Right cardiac atrium (tissue), 5 donors: ENCODE results near the gene LARP6. TPM values are rescaled to one million over a fixed set of nuclear protein-coding genes. Genes with fewer than 3 reads are reported as not detected.
"Not testable (repeated sequence)": the region's sequence is repeated elsewhere in the genome, so short reads cannot be mapped to it uniquely, and the experiment has no call there.

Experiments
- ATAC-seq, 2 donors: fragments of 200-7000 bp; cut with Tn5 transposase; one replicate each; pipeline versions ENCODE4 v1.8.0 to v1.9.1; 2020; ENCODE audit warnings: moderate library complexity in 2 of 2, mild to moderate bottlenecking in 1 of 2
- DNase-seq, 3 donors: peaks; one replicate each; pipeline ENCODE4 v3.0.0-alpha.2; 2020
- H3K27ac ChIP-seq: one replicate; pipeline ENCODE4 v1.5.1; 2013; ENCODE audit warnings: mild to moderate bottlenecking, low read length, control low read depth, moderate library complexity
- H3K27me3 ChIP-seq: one replicate; pipeline ENCODE4 v1.6.1; 2013; ENCODE audit not compliant: control insufficient read depth, insufficient read depth
- H3K4me1 ChIP-seq: one replicate; pipeline ENCODE4 v1.6.1; 2013; ENCODE audit warnings: low read length; ENCODE audit not compliant: control insufficient read depth, insufficient read depth
- H3K4me3 ChIP-seq: one replicate; pipeline ENCODE4 v1.5.1; 2013; ENCODE audit warnings: low read length, control low read depth
- H3K9me3 ChIP-seq: one replicate; pipeline ENCODE4 v1.6.1; 2013; ENCODE audit warnings: low read length; ENCODE audit not compliant: control insufficient read depth
- WGBS: extraction: QIAGEN DNeasy Blood & Tissue Kit; methylation state at CpG from one replicate; pipeline ENCODE4 v1.1.7; 2013; 5-methylcytosine and 5-hydroxymethylcytosine counted together
- intact Hi-C, 4 donors: fragments of 100-400 bp; cut with DNase I; formaldehyde crosslinking; loops; one replicate each; pipeline versions ENCODE4 v1.11.0 to v1.14.0; 2022 to 2023
- polyA plus RNA-seq: library from polyadenylated mRNA; stranded (reverse); fragments of 200-250 nt; gene quantifications from one replicate; pipeline ENCODE4 v1.2.3, GENCODE V29; 2013
- total RNA-seq, 4 donors: library from RNA; stranded (reverse); fragmentation: NEBNext Ultra II Directional; extraction: Animal tissue kit (Norgen Biotek cat#: 25700); gene quantifications; one replicate each; pipeline ENCODE4 v1.2.1, GENCODE V29; 2021
- donor health status: healthy with polysubstance abuse.
- donor health status: DM: no; HTN: yes; CAD: no.
- donor health status: DM: no; HTN: no; CAD: no.
- donor health status: DM: no; HTN: yes; CAD: no; lungs with severe emphysema.
- donor health status: DM: yes; HTN: yes; CAD: no.

Gene LARP6
- total and polyA plus RNA-seq, 5 donors = 32.3 to 44.0 (median 35.6) TPM

DNA sequence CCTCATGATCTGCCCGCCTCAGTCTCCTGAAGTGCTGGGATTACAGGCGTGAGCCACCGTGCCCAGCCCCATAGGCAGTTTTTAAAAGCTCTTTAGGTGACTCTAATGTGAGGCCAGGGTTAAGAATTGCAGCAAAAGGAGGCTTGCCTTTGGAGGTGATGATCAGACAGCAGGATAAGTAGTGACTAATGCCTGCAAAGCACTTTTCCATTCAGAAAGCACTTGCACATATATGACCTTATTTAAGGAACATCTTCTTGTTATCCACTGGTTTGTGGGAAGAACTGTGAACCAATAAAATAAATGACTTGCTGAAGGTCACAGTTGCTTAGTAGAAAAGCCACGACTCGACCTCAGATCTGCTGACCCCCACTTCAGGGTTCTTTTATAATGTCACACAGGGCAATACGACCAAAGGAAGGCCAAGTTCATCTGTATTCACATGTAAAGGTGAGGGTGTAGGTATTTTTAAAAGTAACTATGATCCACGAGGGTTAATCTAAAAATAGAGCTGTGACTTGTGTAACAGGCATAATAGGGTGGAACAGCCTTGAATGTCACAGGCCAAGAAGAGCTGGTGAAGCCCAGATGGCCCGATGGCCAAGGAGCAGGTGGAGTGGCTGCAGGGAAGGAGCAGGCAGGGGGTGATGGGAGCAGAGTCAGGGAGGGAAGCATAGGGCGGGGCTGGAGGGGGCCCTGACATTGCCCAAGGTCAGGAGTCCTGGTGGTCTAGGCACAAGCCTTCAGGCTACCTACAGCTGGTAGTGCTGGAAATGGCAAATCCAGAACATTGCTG, 24.4 kb downstream of the LARP6 start:
- DNase-seq (peak in 1 of 3 donors; percentile 55), ATAC-seq (no peak)
- WGBS = 81% methylated on average over 9 of the region's 9 CpGs
- Histone ChIP-seq H3K4me3 (no peak overlapping the region), H3K27me3 (no peaks in the 10 kb centered on the region), H3K4me1 (peaks cover 5% of the 10 kb centered on the region), H3K9me3 (no peaks in the 10 kb centered on the region), H3K27ac (peak overlapping the region; percentile 12)
- intact Hi-C loops = loop anchor here (5.0 to 10.0 kb wide), 3 partner anchors 45 to 65 kb away; partner anchors contain the start of gene UACA (in 1 of the 4)

DNA sequence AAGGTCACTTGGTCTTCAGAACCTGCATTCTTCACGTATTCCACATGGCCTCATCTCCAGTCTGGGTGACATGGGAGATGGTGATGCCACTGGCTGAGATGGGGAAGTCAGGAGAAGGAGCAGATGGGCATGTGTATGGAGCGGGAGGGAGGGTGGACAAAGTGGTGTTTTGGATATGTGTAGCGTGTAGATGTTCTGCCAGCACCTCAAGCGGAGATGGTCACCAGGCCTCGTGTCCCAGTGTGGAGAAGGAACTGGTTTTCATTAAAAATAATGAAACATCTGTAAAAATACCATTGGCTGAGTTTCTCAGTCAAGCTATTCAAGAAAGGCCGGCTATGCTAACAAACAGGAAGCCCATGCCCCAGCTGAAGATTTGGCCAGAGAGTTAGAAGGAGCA, 26.2 kb downstream of the LARP6 start:
- no peaks in the 10 kb centered on the region for H3K9me3 ChIP-seq
- no peaks in the 10 kb centered on the region for H3K4me1 ChIP-seq
- H3K27me3 ChIP-seq = no peaks in the 10 kb centered on the region
- DNase-seq (no peak), ATAC-seq (no peak)
- no peak overlapping the region for H3K27ac ChIP-seq
- 84% methylated on average over 6 of the region's 6 CpGs for WGBS
- no peak overlapping the region for H3K4me3 ChIP-seq
- intact Hi-C loops = loop anchor here (5.0 to 10.0 kb wide), 3 partner anchors 47 to 63 kb away; partner anchors contain the start of gene UACA (in 1 of the 4)

GRCh38 chr15:70826634-70827033, 27.3 kb downstream of the LARP6 start:
- ATAC-seq (peak; percentile 83 to 87), DNase-seq (peak in 2 of 3 donors; percentile 66 to 79)
- Histone ChIP-seq H3K27ac (no peak overlapping the region), H3K9me3 (no peaks in the 10 kb centered on the region), H3K27me3 (no peaks in the 10 kb centered on the region), H3K4me3 (no peak overlapping the region), H3K4me1 (no peaks in the 10 kb centered on the region)
- 43% methylated on average over 3 of the region's 3 CpGs for WGBS
- intact Hi-C loops = loop anchor here (5.0 to 10.0 kb wide), 3 partner anchors 48 to 62 kb away; partner anchors contain the start of gene UACA (in 1 of the 4)

DNA sequence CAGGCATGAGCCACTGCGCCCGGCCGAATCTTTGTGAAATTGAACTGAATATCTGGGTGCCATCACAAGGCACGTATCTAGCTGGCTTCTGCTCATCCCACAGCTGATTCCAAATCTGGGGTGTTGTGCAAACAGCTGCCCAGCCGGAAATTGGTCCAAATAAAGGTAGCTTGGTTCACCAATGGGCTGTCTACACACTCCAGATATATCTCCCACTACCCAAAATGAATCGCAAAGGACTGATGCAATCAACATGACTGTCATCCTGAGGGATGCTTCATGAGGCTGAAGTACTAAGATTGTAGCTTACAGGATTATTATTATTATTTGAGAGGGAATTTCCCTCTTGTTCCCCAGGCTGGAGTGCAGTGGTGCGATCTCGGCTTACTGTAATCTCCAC, 28.1 kb downstream of the LARP6 start:
- H3K4me3 ChIP-seq = no peak overlapping the region
- ATAC-seq (no peak), DNase-seq (no peak)
- WGBS = 92% methylated on average over 8 of the region's 8 CpGs
- H3K4me1 ChIP-seq = no peaks in the 10 kb centered on the region
- H3K9me3 ChIP-seq = no peaks in the 10 kb centered on the region
- intact Hi-C loops = loop anchor here (5.0 to 10.0 kb wide), 3 partner anchors 49 to 61 kb away; partner anchors contain the start of gene UACA (in 1 of the 4)
- H3K27me3 ChIP-seq = no peaks in the 10 kb centered on the region
- H3K27ac ChIP-seq = no peak overlapping the region

DNA sequence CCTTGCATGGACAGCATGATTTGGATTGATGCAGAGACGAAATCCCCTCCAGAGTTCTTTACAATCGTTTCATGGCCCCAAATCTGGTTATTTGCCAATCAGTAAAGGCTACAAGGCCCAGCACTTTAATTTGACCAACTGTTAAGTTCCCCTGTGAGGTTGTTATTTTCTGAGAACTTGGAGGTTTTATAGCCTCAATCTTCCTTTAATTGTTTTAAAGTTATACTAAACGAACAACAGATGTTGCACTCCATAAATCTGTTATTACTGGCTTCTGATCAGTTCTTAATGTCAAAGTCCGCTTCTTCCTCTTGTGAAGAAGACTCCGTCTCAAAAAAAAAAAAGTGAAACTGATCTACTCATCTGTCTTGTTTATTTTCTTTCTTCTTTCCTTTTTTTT, 30.8 kb downstream of the LARP6 start:
- intact Hi-C loops = loop anchor here in 2 of 4 donors (5.0 to 10.0 kb wide), 3 partner anchors 52 to 58 kb away; partner anchors contain the start of gene UACA (in 1 of the 2)
- no peaks in the 10 kb centered on the region for H3K4me1 ChIP-seq
- H3K27ac ChIP-seq = no peak overlapping the region
- 55% methylated on average over 5 of the region's 5 CpGs for WGBS
- no peaks in the 10 kb centered on the region for H3K9me3 ChIP-seq
- no peak overlapping the region for H3K4me3 ChIP-seq
- H3K27me3 ChIP-seq = no peaks in the 10 kb centered on the region
- DNase-seq (no peak), ATAC-seq (no peak)

- H3K27ac ChIP-seq = no peak overlapping the region
- H3K9me3 ChIP-seq = no peaks in the 10 kb centered on the region
- ATAC-seq (no peak), DNase-seq (no peak)
- H3K27me3 ChIP-seq = no peaks in the 10 kb centered on the region
- no peaks in the 10 kb centered on the region for H3K4me1 ChIP-seq
- intact Hi-C loops = loop anchor here in 2 of 4 donors (5.0 to 10.0 kb wide), 3 partner anchors 55 to 57 kb away; partner anchors contain the start of gene UACA (in 1 of the 2)
- no peak overlapping the region for H3K4me3 ChIP-seq
These were observed 33.7 kb downstream of the LARP6 start for GRCh38 chr15:70820214-70820613.

DNA sequence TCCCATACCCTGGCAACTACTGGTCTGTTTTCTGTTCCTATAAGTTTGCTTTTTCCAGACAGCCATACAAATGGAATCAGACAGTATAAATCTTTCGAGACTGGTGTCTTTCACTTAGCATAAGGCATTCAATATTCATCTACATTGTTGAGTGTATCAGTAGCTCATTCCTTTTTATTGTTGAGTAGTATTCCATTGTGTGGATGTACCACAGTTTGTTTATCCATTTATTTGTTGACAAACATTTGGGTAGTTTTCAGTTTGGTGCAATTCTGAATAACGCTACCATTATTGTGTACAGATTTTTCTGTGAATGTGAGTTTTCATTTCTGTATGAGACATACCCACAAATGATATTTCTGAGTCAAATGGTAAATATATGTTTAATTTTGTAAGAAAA, 35.4 kb downstream of the LARP6 start:
- intact Hi-C loops = no loop called here
- H3K9me3 ChIP-seq = no peaks in the 10 kb centered on the region
- 93% methylated on average over 2 of the region's 2 CpGs for WGBS

GRCh38 chr15:70817266-70817665, 36.7 kb downstream of the LARP6 start:
- ATAC-seq (no peak), DNase-seq (no peak)
- H3K4me3 ChIP-seq = no peak overlapping the region
- H3K4me1 ChIP-seq = no peaks in the 10 kb centered on the region
- no peaks in the 10 kb centered on the region for H3K27me3 ChIP-seq
- no peaks in the 10 kb centered on the region for H3K9me3 ChIP-seq
- intact Hi-C loops = no loop called here
- no peak overlapping the region for H3K27ac ChIP-seq

More for the DNA sequence above, 35.4 kb downstream of the LARP6 start:
- ATAC-seq (no peak), DNase-seq (no peak)
- Histone ChIP-seq H3K4me3 (no peak overlapping the region), H3K27ac (no peak overlapping the region), H3K4me1 (no peaks in the 10 kb centered on the region), H3K27me3 (no peaks in the 10 kb centered on the region)

DNA sequence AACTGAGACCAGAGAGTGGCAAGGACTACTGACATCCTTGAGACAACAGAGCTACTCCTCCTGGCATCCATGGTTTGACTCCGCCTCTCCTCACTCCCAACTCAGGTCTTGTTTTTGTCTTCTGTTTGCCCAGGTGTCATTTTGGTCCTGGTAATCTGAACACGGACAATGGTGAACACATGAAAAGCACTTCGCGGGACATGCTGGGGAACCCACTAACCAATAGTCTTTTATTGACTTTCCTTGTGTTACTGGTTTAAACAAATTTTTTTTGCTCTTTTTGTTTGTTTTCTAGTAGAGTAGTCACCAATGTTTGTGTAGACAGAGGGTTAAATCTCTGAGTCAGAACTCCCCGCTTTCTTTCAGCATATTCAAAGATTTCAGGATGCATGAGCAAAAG, 38.4 kb downstream of the LARP6 start:
- Histone ChIP-seq H3K9me3 (no peaks in the 10 kb centered on the region), H3K4me3 (no peak overlapping the region), H3K27me3 (no peaks in the 10 kb centered on the region), H3K27ac (no peak overlapping the region), H3K4me1 (no peaks in the 10 kb centered on the region)
- DNase-seq (no peak), ATAC-seq (no peak)
- WGBS = 94% methylated on average over 5 of the region's 5 CpGs
- intact Hi-C loops = no loop called here

DNA sequence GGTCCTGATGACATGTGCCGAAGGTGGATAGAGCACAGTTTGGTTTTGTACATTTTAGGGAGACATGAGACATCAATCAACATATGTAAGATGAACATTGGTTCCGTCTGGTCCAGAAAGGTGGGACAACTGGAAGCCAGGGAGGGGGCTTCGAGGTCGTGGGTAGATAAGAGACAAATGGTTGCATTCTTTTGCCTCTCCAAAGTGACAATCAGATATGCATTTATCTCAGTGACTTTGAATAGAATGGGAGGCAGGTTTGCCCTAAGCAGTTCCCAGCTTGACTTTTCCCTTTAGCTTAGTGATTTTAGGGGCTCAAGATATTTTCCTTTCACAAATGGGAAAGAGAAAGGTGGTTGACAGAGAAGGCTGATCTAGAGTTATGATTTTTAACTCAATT, 38.9 kb downstream of the LARP6 start:
- H3K4me3 ChIP-seq, H3K9me3 ChIP-seq, ATAC-seq, intact Hi-C loops, DNase-seq, H3K4me1 ChIP-seq, H3K27ac ChIP-seq, H3K27me3 ChIP-seq: not testable (repeated sequence)
- WGBS = 64% methylated on average over 4 of the region's 4 CpGs

DNA sequence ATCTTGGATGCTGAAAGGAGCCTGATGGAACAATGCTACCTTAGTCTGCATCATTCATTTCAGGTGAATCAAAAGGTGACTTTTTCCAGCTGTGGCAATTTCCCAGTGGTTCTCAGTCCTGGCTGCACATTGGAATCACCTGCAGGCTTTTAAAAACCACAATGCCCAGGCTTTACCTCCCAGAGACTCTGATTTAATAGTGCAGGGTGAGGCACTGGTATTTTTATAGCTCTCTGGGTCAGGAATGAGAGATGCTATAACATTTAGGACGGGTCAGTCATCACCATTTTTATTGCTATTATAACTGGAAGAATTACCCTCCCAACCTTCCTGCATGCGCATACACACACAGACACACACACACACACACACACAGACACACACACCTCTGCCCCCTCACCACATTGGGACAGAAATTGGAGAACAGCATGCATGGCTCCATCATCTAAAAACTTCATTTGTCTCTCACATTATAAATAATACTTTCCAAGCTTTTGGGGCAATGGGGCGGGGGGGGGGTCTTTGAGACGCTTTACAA, 41.1 kb downstream of the LARP6 start:
- no peak for ATAC-seq
- intact Hi-C loops = loop anchor here in 3 of 4 donors (5.0 kb wide), 3 partner anchors 131 to 246 kb away; no protein-coding TSS in a partner anchor
- no peak overlapping the region for H3K27ac ChIP-seq
- H3K4me3 ChIP-seq = no peak overlapping the region
- no peak for DNase-seq
- H3K27me3 ChIP-seq = no peaks in the 10 kb centered on the region
- no peaks in the 10 kb centered on the region for H3K4me1 ChIP-seq
- 92% methylated on average over 4 of the region's 4 CpGs for WGBS
- no peaks in the 10 kb centered on the region for H3K9me3 ChIP-seq
